SH-SY5Y (cell line): Measurements from ENCODE around the gene PPP6R1.

ENCODE experiments used
- GATA2 ChIP-seq: IDR thresholded peaks from 2 replicates; pipeline ENCODE4 v1.6.1; 2011; ENCODE audit warnings: mild to moderate bottlenecking, low read depth, low read length
- GATA3 ChIP-seq: IDR thresholded peaks from 2 replicates; pipeline ENCODE4 v1.6.1; 2011; ENCODE audit warnings: low read depth, mild to moderate bottlenecking, low read length, moderate library complexity

DNA sequence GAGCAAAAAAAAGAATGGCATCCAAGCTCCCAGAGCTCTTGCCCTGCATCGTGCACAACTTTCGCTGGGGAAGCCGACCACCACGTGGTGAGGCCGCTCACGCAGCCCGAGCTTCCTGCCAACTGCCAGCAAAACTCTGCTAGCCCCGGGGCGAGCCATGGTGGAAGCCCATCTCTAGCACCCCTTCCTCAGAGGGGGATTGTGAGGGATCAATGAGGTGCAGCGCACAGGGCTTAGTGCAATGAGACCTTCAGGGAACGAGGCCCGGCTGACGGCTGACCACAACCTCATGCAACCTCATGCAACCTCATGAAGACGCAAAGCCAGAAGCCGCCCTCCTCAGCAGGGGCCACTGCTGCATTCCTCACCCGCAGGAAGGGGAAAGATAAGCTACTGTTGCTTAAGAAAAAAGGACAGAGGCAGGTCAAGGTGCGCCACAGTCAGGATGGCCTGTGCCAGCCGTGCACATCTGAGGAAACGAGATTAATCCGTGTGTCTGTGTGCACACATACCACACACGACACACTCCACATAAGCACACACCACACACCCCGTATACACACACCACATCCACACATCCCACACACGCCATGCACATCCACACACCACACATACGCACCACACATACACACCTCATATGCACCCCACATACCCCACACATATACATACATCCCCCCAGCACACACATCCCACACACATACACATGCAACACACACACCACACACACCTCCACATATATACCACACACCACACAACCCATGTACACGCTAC lies 11.5 kb upstream of the PPP6R1 start:
- TF ChIP-seq GATA2 (no peak), GATA3 (no peak)
